CD4-positive, alpha-beta T cell (primary cell): ENCODE results near the gene MUC6. TPM values are rescaled to one million over a fixed set of nuclear protein-coding genes. Genes with fewer than 3 reads are reported as not detected.

ENCODE experiments used
- ATAC-seq: fragments of 200-7000 bp; cut with Tn5 transposase; one replicate; pipeline ENCODE4 v1.10.0; 2022; ENCODE audit warnings: mild to moderate bottlenecking; ENCODE audit not compliant: poor library complexity
- CTCF ChIA-PET: fragments of 350-600 bp; sonication (Branson Sonifier 250); formaldehyde crosslinking; loops from one replicate; lab custom pipeline; 2021; ENCODE audit warnings: antibody characterized with exemption, inconsistent platforms; lab: Charles Lee
- POLR2A ChIA-PET: fragments of 350-600 bp; sonication (Branson Sonifier 250); formaldehyde crosslinking; loops from one replicate; lab custom pipeline; 2021; ENCODE audit warnings: antibody characterized with exemption, inconsistent platforms; lab: Charles Lee
- DNase-seq, 14 experiments: peaks; one replicate each; pipeline ENCODE4 v3.0.0-alpha.2; 2013 to 2020; ENCODE audit warnings: mixed read lengths in 2 of 14
- H3K27ac ChIP-seq, 2 donors: one replicate each; pipeline versions ENCODE4 v1.5.1 to v1.7.0; 2013; ENCODE audit warnings: low read length in 2 of 2, low read depth in 1 of 2, mild to moderate bottlenecking in 1 of 2
- H3K27me3 ChIP-seq, 2 experiments: 1 replicate in 1 of 2; 2 replicates in 1 of 2; pipeline versions ENCODE4 v1.6.1 to v1.7.0; 2013; ENCODE audit warnings: low read length in 2 of 2, control low read depth in 1 of 2, mild to moderate bottlenecking in 1 of 2, moderate library complexity in 1 of 2; ENCODE audit not compliant: insufficient read depth in 2 of 2, control insufficient read depth in 1 of 2
- H3K36me3 ChIP-seq: one replicate; pipeline ENCODE4 v1.6.1; 2013; ENCODE audit warnings: low read length, control low read depth; ENCODE audit not compliant: insufficient read depth
- H3K4me1 ChIP-seq: one replicate; pipeline ENCODE4 v1.6.1; 2013; ENCODE audit warnings: low read length, control low read depth; ENCODE audit not compliant: insufficient read depth
- H3K4me3 ChIP-seq: one replicate; pipeline ENCODE4 v1.5.1; 2013; ENCODE audit warnings: mild to moderate bottlenecking, low read length, moderate library complexity
- H3K9me3 ChIP-seq, 2 experiments: 1 replicate in 1 of 2; 2 replicates in 1 of 2; pipeline versions ENCODE4 v1.6.1 to v1.7.0; 2013; ENCODE audit warnings: low read length in 2 of 2, mild to moderate bottlenecking in 2 of 2, control low read depth in 1 of 2, moderate library complexity in 1 of 2; ENCODE audit not compliant: control insufficient read depth in 1 of 2, insufficient read depth in 1 of 2
- H3K27ac Mint-ChIP-seq: one replicate; pipeline ENCODE4 v1.8.0; 2020; ENCODE audit warnings: mixed read lengths
- H3K27me3 Mint-ChIP-seq: one replicate; pipeline ENCODE4 v1.8.0; 2021; ENCODE audit warnings: mixed read lengths
- H3K36me3 Mint-ChIP-seq: one replicate; pipeline ENCODE4 v1.8.0; 2021; ENCODE audit warnings: low read depth, mixed read lengths
- H3K4me1 Mint-ChIP-seq: one replicate; pipeline ENCODE4 v1.8.0; 2021; ENCODE audit warnings: low read depth, mixed read lengths
- H3K4me3 Mint-ChIP-seq: one replicate; pipeline ENCODE4 v1.8.0; 2020; ENCODE audit warnings: mild to moderate bottlenecking, mixed read lengths
- H3K9me3 Mint-ChIP-seq: one replicate; pipeline ENCODE4 v1.8.0; 2020; ENCODE audit warnings: mixed read lengths
- CTCF ChIP-seq: fragments of 200-600 bp; IDR thresholded peaks from one replicate; pipeline ENCODE4 v1.8.0; 2022; ENCODE audit warnings: antibody characterized with exemption, mild to moderate bottlenecking
- intact Hi-C, 2 experiments: fragments of 100-400 bp; cut with DNase I in 1 of 2; cut with micrococcal nuclease in 1 of 2; formaldehyde crosslinking; loops; one replicate each; pipeline versions ENCODE4 v1.15.1 to v1.9.0; 2023 to 2025; cut with DNase I, micrococcal nuclease
- total RNA-seq, 174 experiments: library from RNA in 2 of 174; stranded (reverse) in 2 of 174; gene quantifications; one replicate each; pipeline ENCODE4 v1.2.3 and lab custom pipeline; 2021 to 2026

Gene MUC6
- total RNA-seq, 2 experiments from 2014 or later = not detected

GRCh38 chr11:1081601-1082311 lies 45.2 kb upstream of the MUC6 start:
- Mint-ChIP-seq H3K27me3 (no peaks in the 10 kb centered on the region), H3K27ac (no peak overlapping the region), H3K9me3 (no peaks in the 10 kb centered on the region), H3K36me3 (no peaks in the 10 kb centered on the region), H3K4me1 (no peaks in the 10 kb centered on the region), H3K4me3 (no peak overlapping the region)
- Histone ChIP-seq H3K9me3 (no peaks in the 10 kb centered on the region), H3K27me3 (no peaks in the 10 kb centered on the region), H3K27ac (no peak overlapping the region), H3K36me3 (no peaks in the 10 kb centered on the region), H3K4me3 (no peak overlapping the region), H3K4me1 (no peaks in the 10 kb centered on the region)
- POLR2A ChIA-PET = no interaction called here
- CTCF ChIA-PET = no interaction called here
- no peak for ATAC-seq
- intact Hi-C loops = no loop called here
- no peak for DNase-seq
- no peak for TF ChIP-seq CTCF

GRCh38 chr11:1078191-1078601 lies 41.7 kb upstream of the MUC6 start:
- Mint-ChIP-seq H3K27ac (no peak overlapping the region), H3K27me3 (no peaks in the 10 kb centered on the region), H3K4me1 (no peaks in the 10 kb centered on the region), H3K4me3 (no peak overlapping the region), H3K36me3 (no peaks in the 10 kb centered on the region), H3K9me3 (no peaks in the 10 kb centered on the region)
- intact Hi-C loops = no loop called here
- no peaks in the 10 kb centered on the region for H3K9me3 ChIP-seq
- peaks cover 0 to 2% of the 10 kb centered on the region in 2 experiments for H3K27me3 ChIP-seq
- ATAC-seq (no peak), DNase-seq (no peak)
- POLR2A ChIA-PET = no interaction called here
- H3K27ac ChIP-seq = no peak overlapping the region
- no peak overlapping the region for H3K4me3 ChIP-seq
- no peaks in the 10 kb centered on the region for H3K4me1 ChIP-seq
- no peaks in the 10 kb centered on the region for H3K36me3 ChIP-seq
- no peak for TF ChIP-seq CTCF
- CTCF ChIA-PET = no interaction called here

DNA sequence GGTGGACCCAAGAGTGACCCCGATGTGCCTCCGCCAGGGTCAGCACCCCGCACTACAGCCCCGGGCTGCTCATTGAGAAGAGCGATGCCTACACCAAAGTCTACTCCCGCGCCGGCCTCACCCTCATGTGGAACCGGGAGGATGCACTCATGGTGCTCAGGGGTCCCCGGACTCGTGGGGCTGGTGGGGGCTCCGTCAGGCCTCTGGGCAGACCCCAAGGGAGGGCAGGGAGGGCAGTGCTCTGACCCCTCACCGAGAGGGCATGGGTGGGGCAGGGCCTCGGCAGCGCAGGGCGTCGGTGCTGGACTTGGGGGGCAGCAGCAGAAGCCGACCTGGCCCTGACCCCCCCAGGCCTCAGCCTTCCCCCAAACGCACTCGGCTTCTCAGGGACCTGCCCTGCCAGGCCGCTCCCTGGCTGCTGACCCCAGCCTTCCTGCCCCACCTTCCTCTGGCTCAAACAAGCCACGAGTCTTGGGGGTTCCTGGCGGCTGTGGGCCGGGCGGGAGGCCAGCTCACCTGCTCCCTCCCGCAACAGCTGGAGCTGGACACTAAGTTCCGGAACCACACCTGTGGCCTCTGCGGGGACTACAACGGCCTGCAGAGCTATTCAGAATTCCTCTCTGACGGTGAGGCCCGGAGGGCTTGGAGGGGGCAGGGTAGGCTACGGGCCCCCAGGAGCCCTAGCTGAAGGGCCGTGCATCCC lies 41.0 kb upstream of the MUC6 start:
- no peak overlapping the region for H3K27ac ChIP-seq
- Mint-ChIP-seq H3K4me1 (no peaks in the 10 kb centered on the region), H3K36me3 (no peaks in the 10 kb centered on the region), H3K27me3 (no peaks in the 10 kb centered on the region), H3K4me3 (no peak overlapping the region), H3K27ac (no peak overlapping the region), H3K9me3 (no peaks in the 10 kb centered on the region)
- ATAC-seq (no peak), DNase-seq (no peak)
- H3K27me3 ChIP-seq = peaks cover 0 to 2% of the 10 kb centered on the region in 2 experiments
- CTCF ChIA-PET = no interaction called here
- H3K4me1 ChIP-seq = no peaks in the 10 kb centered on the region
- POLR2A ChIA-PET = no interaction called here
- intact Hi-C loops = no loop called here
- H3K4me3 ChIP-seq = no peak overlapping the region
- no peaks in the 10 kb centered on the region for H3K9me3 ChIP-seq
- no peaks in the 10 kb centered on the region for H3K36me3 ChIP-seq
- no peak for TF ChIP-seq CTCF
